Measurements from ENCODE around the gene IL4I1. TPM values are rescaled to one million over a fixed set of nuclear protein-coding genes. Genes with fewer than 3 reads are reported as not detected.

The IL4I1 gene
- total and polyA plus RNA-seq, 7 donors: 0.05 to 3.3 (median 0.39) TPM

DNA sequence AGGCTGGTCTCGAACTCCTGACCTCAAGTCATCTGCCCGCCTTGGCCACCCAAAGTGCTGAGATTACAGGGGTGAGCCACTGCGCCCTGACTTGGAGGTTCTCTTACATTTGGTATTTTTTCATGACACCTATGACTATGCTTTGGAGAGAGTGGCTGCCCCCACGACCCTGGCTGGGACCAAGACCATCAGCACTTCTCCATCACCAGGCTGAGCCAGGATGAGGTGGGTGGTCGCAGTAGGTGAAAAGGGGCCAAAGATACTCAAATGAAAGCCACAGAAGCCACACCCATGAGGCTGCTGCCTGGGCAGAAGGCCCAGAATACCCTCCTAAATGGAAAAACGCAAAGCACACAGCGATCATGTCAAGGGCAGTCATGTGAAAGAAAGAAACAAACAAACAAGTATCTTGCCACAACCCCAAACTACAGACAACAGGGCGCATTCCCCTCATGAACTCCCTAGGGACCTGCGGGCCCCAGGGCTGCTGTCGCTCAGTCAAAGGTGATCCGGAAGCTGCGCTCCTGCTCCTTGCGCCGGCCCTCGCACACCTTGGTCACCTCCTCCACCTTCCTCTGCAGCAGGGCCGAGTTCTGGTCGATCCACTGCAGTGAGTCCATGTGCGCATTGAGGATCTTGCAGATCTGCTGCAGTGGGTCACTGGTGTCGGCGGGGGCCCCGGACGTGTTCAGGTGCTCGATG, 11.2 kb upstream of the IL4I1 start:
- Histone ChIP-seq H3K4me3 (no peak overlapping the region), H3K36me3 (ENCODE audit: insufficient read depth in 1 of 2, low read depth in 1 of 2) (peaks cover 0 to 57% of the 10 kb centered on the region in 2 donors), H3K27me3 (ENCODE audit: insufficient read depth in 3 of 3, low read length in 2 of 3) (no peaks in the 10 kb centered on the region), H3K4me1 (no peaks in the 10 kb centered on the region), H3K9me3 (no peaks in the 10 kb centered on the region), H3K27ac (no peak overlapping the region)
- DNase-seq: no peak
- intact Hi-C loops (cut with DNase I): no loop called here
- WGBS, 3 donors: 88 to 94% (median 93%) methylated on average over 23 of the region's 23 CpGs
- TF ChIP-seq, protein P1, sequence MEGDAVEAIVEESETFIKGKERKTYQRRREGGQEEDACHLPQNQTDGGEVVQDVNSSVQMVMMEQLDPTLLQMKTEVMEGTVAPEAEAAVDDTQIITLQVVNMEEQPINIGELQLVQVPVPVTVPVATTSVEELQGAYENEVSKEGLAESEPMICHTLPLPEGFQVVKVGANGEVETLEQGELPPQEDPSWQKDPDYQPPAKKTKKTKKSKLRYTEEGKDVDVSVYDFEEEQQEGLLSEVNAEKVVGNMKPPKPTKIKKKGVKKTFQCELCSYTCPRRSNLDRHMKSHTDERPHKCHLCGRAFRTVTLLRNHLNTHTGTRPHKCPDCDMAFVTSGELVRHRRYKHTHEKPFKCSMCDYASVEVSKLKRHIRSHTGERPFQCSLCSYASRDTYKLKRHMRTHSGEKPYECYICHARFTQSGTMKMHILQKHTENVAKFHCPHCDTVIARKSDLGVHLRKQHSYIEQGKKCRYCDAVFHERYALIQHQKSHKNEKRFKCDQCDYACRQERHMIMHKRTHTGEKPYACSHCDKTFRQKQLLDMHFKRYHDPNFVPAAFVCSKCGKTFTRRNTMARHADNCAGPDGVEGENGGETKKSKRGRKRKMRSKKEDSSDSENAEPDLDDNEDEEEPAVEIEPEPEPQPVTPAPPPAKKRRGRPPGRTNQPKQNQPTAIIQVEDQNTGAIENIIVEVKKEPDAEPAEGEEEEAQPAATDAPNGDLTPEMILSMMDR (IDR thresholded peaks at IDR 0.05): no peak
- no peak for ATAC-seq

DNA sequence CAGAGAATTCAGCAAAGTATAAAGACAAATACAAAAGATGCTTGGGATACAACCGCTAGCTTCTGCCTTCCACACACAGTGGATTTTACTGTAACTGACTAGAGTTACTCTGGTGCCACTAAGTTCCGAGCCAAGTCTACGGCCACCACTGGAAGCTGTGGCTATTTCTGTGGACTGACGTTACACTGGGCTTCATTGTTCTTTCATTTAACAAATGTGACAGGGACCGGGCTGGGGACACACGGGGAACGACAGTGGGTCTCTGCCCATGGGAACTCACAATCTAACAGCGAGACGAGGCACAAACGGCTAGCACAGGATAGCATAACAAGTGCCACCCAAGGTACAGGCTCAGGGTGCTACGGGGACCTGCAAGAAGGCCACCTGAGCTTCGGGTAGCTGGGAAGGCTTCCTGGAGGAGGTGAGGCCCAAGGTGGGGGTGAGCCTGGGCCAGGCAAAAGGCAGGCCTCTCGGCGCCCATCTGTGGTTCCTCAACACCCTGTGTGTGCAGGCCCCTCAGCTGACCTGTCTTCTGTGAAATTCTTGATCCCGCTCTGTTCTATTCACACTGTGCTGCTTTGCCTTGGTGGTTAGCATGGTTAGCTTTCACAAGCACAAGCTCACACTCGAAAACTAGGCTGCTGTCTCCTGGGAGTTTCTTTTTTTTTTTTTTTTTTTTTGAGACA, 10.3 kb upstream of the IL4I1 start:
- WGBS, 3 donors: 79 to 83% (median 83%) methylated on average over 16 of the region's 16 CpGs
- ATAC-seq (peak; percentile 33 to 67 (median 46)), DNase-seq (no peak)
- intact Hi-C loops (cut with DNase I): no loop called here
- peaks cover 0 to 48% of the 10 kb centered on the region in 2 donors for H3K36me3 ChIP-seq (ENCODE audit: insufficient read depth in 1 of 2, low read depth in 1 of 2)
- TF ChIP-seq, protein P1 (IDR thresholded peaks at IDR 0.05): no peak
- no peak overlapping the region for H3K27ac ChIP-seq
- no peaks in the 10 kb centered on the region for H3K9me3 ChIP-seq
- no peaks in the 10 kb centered on the region for H3K27me3 ChIP-seq (ENCODE audit: insufficient read depth in 3 of 3, low read length in 2 of 3)
- no peaks in the 10 kb centered on the region for H3K4me1 ChIP-seq
- no peak overlapping the region for H3K4me3 ChIP-seq

DNA sequence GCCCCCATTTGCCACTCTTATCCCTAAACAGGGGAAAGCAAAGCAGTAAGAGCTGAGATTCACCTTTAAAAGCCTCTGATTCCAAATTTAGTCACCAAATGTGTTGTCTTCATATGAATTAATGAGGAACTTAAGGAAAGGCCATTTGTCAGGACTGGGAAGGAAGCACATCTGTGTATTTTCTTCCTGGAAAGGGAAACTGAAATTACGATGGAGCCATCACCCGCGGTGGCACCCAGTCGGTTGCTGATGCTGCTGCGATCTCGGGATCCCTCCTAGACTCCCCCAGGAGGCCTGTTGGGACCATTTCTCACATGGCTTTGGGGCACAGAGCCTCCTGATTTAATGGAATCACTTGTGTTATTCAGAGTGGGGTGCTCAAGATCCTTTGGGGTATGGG, 7.4 kb upstream of the IL4I1 start:
- no peak for ATAC-seq
- no peaks in the 10 kb centered on the region for H3K9me3 ChIP-seq
- no peaks in the 10 kb centered on the region for H3K4me1 ChIP-seq
- intact Hi-C loops (cut with DNase I): no loop called here
- H3K4me3 ChIP-seq: no peak overlapping the region
- TF ChIP-seq, protein P1 (IDR thresholded peaks at IDR 0.05): no peak
- DNase-seq: no peak
- H3K27me3 ChIP-seq (ENCODE audit: insufficient read depth in 3 of 3, low read length in 2 of 3): no peaks in the 10 kb centered on the region
- peaks cover 0 to 27% of the 10 kb centered on the region in 2 donors for H3K36me3 ChIP-seq (ENCODE audit: insufficient read depth in 1 of 2, low read depth in 1 of 2)
- WGBS, 3 donors: 61 to 75% (median 64%) methylated on average over 6 of the region's 6 CpGs
- no peak overlapping the region for H3K27ac ChIP-seq

DNA sequence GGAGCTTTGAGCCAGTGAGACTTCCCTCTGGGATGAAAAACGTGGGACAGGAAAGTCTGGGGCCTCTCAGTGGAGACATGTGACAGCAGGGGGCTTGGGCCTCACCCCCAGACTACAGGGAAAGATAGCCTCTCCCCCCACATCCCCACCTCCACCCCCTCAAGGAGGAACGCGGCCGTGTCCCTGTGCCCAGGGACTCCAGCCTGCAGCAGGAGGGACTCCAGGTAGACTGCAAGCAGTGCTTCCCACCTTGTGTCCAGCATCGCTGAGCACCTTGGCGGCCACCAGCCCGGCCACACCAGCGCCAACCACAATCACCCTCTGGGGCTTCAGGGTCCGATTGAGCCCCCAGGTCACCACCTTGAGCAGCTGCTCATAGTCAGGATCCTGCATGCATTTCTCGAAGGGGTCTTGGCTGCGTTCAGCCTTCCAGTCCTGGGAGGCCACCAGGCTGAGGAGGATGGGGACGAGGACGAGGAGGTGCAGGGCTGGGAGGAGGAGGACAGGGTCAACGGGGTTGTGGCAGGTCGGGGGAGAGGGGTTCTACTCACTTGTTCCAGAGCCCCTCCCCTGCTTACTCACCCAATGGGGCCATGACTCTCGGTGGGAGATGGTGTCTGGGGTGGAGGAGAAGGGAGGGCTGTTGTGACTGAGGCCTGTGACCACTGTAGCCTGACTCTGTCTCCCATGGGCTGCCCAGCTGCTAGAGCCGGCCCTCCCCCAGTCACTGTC, 955 bp downstream of the IL4I1 start:
- DNase-seq (no peak), ATAC-seq (no peak)
- intact Hi-C loops (cut with DNase I): no loop called here
- Histone ChIP-seq H3K27ac (no peak overlapping the region), H3K36me3 (ENCODE audit: insufficient read depth in 1 of 2, low read depth in 1 of 2) (no peaks in the 10 kb centered on the region), H3K9me3 (no peaks in the 10 kb centered on the region), H3K4me1 (no peaks in the 10 kb centered on the region), H3K27me3 (ENCODE audit: insufficient read depth in 3 of 3, low read length in 2 of 3) (no peaks in the 10 kb centered on the region), H3K4me3 (no peak overlapping the region)
- TF ChIP-seq, protein P1 (IDR thresholded peaks at IDR 0.05): no peak
- WGBS, 3 donors: 65 to 69% (median 69%) methylated on average over 17 of the region's 17 CpGs
